Stimulated activated naive CD8-positive, alpha-beta T cell treated with anti-CD3 and anti-CD28 coated beads, Interleukin-15, Interleukin-2, amounts not matched to agents 100 U/mL and 50 U/mL, for 24 hours (primary cell): ENCODE results near the gene TRHDE.

Experiments
- ATAC-seq: fragments of 150-1000 bp; cut with Tn5 transposase; one replicate; pipeline ENCODE4 v1.10.0; 2021
- DNase-seq: peaks from one replicate; pipeline ENCODE4 v3.0.0; 2021

The TRHDE gene

GRCh38 chr12:72273851-72274351, 1.7 kb downstream of the TRHDE start:
- DNase-seq (no peak), ATAC-seq (no peak)

GRCh38 chr12:72274931-72275330, 2.8 kb downstream of the TRHDE start:
- ATAC-seq (no peak), DNase-seq (no peak)

GRCh38 chr12:72275526-72275925, 3.4 kb downstream of the TRHDE start:
- no peak for ATAC-seq
- DNase-seq = no peak

GRCh38 chr12:72276181-72276805, 4.1 kb downstream of the TRHDE start:
- DNase-seq = no peak
- no peak for ATAC-seq

- DNase-seq (no peak), ATAC-seq (no peak)
Observed at GRCh38 chr12:72277415-72277814, 5.2 kb downstream of the TRHDE start.

- DNase-seq = no peak
Observed at GRCh38 chr12:72278894-72279293, 6.7 kb downstream of the TRHDE start.

GRCh38 chr12:72281126-72281525, 9.0 kb downstream of the TRHDE start:
- DNase-seq (no peak), ATAC-seq (no peak)

More at GRCh38 chr12:72278894-72279293, 6.7 kb downstream of the TRHDE start:
- ATAC-seq = no peak

- DNase-seq (no peak), ATAC-seq (no peak)
Observed at GRCh38 chr12:72282721-72283120, 10.6 kb downstream of the TRHDE start.

GRCh38 chr12:72285861-72286260, 13.7 kb downstream of the TRHDE start:
- no peak for ATAC-seq
- DNase-seq = no peak

- DNase-seq (no peak), ATAC-seq (no peak)
Observed at GRCh38 chr12:72286526-72286925, 14.4 kb downstream of the TRHDE start.

- DNase-seq (no peak), ATAC-seq (no peak)
Observed at GRCh38 chr12:72288436-72288835, 16.3 kb downstream of the TRHDE start.

- DNase-seq = no peak
- ATAC-seq = no peak
Observed at GRCh38 chr12:72288911-72289310, 16.7 kb downstream of the TRHDE start.

- no peak for DNase-seq
Observed at GRCh38 chr12:72289633-72290032, 17.5 kb downstream of the TRHDE start.

GRCh38 chr12:72291175-72291574, 19.0 kb downstream of the TRHDE start:
- ATAC-seq = no peak

More at GRCh38 chr12:72289633-72290032, 17.5 kb downstream of the TRHDE start:
- ATAC-seq = no peak

GRCh38 chr12:72293701-72294100, 21.5 kb downstream of the TRHDE start:
- ATAC-seq = no peak
- DNase-seq = no peak

More at GRCh38 chr12:72291175-72291574, 19.0 kb downstream of the TRHDE start:
- no peak for DNase-seq

- DNase-seq (no peak), ATAC-seq (no peak)
Observed at GRCh38 chr12:72295101-72295500, 22.9 kb downstream of the TRHDE start.

GRCh38 chr12:72295744-72296143, 23.6 kb downstream of the TRHDE start:
- no peak for DNase-seq
- no peak for ATAC-seq

GRCh38 chr12:72296389-72296788, 24.2 kb downstream of the TRHDE start:
- no peak for ATAC-seq

GRCh38 chr12:72297666-72298065, 25.5 kb downstream of the TRHDE start:
- ATAC-seq = no peak

More at GRCh38 chr12:72296389-72296788, 24.2 kb downstream of the TRHDE start:
- no peak for DNase-seq

GRCh38 chr12:72300728-72301127, 28.6 kb downstream of the TRHDE start:
- no peak for ATAC-seq
- DNase-seq = no peak

More at GRCh38 chr12:72297666-72298065, 25.5 kb downstream of the TRHDE start:
- DNase-seq = no peak

- DNase-seq = no peak
- ATAC-seq = no peak
Observed at GRCh38 chr12:72304751-72305150, 32.6 kb downstream of the TRHDE start.

- no peak for ATAC-seq
- no peak for DNase-seq
Observed at GRCh38 chr12:72307229-72307628, 35.1 kb downstream of the TRHDE start.

GRCh38 chr12:72311946-72312345, 39.8 kb downstream of the TRHDE start:
- no peak for DNase-seq
- no peak for ATAC-seq

- no peak for DNase-seq
- ATAC-seq = no peak
Observed at GRCh38 chr12:72313806-72314205, 41.6 kb downstream of the TRHDE start.
